GM19372 (cell line): Measurements from ENCODE around the gene WDR64.
"Not testable (repeated sequence)": the region's sequence is repeated elsewhere in the genome, so short reads cannot be mapped to it uniquely, and the experiment has no call there.

Source experiments
- ATAC-seq: cut with Tn5 transposase; IDR thresholded peaks from one replicate; pipeline ENCODE4 v1.9.1; 2021; ENCODE audit warnings: mild to moderate bottlenecking, low read depth, moderate library complexity; ENCODE audit not compliant: unreplicated experiment

The WDR64 gene

DNA sequence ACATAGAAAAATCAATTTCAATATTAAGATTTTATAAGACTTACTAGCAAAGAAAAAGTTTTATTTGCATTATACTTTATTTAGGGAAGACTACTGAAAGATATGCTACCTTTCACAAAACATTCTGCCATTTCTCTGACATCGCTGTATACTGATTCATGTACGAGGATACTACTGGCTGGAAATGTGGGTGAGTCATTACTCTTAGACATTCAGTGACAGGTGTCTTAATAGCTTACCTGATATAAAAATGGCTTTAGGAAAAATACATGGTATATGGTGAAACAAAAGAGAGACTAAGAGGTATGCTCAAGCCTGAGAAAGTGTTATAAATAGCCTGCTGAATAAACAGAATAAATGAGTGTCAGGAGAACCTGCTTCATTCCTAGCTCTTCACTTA lies 122.9 kb downstream of the WDR64 start:
- ATAC-seq, result no peak

DNA sequence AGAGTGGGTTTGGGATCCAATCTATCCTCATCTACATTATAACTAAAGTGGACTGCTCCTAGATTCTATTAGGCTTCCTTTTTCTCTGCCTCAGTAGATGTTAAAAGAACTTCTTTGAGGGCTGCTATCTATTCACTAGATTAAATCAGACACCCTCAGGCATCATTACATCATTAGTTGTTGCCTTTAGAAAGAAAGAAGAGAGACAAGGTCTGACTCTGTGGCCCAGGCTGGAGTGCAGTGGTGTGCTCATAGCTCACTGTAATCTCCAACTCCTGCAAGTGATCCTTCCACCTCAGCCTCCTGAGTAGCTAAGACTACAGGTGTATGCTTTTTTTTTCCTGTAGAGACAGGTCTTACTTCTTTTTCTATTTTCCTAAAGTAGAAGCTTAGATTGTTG lies 124.8 kb downstream of the WDR64 start:
- no peak for ATAC-seq

DNA sequence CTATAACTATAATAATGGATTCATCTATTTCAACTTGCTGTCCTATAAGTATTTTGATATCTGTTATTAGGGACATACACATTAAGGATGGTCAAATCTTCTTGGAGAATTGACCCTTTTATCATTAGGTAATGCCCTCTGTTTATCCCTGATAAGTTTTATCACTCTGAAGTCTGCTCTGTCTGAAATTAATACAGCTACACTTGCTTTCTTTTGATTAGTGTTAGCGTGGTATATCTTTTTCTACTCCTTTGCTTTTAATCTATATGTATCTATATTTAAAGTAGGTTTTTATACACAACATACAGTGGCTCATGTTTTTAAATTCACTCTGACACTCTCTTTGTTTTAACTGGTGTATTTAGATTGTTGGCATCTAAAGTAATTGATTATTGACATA lies 126.0 kb downstream of the WDR64 start:
- ATAC-seq, result no peak

DNA sequence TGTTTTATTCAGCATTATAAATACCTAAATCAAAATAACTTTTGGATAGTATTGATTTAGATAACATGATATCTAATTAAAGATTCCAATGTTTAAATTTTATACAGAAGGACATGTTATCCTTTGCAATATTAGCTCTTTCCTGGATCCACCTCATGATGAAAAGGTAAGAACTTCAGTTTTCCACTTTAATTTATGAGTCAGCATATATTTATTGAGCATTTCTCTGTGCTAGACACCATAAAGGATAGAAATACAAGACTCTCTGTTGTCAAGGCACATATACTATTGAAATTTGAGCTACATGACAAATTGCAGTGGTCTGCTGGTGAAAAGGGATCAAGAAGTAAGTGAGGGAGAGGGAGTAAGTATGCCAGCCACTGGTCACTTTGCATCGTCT lies 127.8 kb downstream of the WDR64 start:
- no peak for ATAC-seq

DNA sequence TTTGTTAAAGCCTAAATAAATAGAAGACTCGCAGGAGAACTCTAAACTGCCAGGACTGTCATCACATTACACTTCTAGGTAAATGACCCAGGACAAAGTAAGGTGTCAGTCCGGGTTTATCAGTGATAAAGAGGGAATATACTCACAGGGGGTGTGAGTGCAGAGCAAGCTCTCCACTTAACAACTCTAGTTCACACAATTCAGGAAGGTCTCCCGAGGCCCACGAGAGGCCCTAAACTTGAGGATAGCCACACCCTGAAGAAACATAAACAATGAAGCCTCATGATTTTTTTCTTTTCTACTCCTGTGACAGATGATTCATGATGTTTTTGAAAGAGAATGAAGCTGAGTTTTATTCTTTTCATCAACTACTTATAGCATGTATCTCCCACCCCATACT lies 130.3 kb downstream of the WDR64 start:
- ATAC-seq, result no peak

DNA sequence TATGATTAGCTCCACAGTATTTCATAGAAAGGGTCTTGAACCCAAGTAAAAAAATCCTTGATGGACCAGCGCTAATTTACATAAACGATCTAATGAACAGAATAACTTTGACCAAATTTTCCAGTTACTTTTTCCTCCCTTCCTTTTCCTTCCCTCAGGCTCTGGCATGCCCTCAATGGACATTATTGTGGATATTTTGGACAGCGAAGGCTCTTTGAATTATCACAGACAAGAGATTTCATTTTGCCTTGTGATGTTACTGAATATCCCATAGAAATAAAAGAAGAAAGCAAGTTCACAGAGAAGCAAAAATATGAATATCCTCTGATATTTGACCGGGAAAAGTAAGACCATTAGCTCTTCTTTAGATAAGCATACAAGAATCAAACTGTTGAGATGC lies 135.6 kb downstream of the WDR64 start:
- ATAC-seq, result no peak

DNA sequence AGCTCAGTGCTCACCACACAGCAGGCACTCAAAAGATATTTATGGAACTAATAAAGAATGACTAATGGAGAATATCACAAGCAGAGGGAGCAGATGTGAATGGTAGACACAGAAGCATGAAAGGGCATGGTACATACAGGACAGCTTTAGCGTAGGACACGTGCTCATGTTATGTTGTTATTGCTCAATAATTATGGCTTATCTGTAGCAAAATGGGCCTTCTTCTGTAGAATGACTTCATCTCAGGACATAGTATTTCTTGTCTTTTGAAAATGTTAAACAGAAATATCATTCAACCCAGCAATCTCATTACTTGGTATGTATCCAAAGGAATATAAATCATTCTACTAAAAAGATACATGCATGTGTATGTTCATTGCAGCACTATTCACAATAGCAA lies 137.0 kb downstream of the WDR64 start:
- no peak for ATAC-seq

DNA sequence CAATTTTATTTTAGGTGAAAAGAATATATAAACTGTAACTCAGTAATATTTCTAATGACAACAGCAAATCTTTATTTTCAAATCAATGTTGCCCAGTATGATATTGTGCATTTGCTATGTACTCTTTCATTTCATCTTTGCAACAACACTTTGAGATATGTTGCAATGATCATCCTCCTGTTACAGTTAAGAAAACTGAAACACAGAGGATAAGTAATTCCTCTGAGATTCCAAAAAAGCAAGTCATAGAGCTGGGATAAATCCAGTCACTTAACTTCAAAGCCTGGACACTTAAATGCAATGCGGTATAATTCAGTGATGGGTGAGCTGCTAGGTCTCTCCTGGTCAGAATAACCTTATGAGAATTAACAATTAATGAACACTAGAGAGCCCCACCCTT lies 147.3 kb downstream of the WDR64 start:
- no peak for ATAC-seq

DNA sequence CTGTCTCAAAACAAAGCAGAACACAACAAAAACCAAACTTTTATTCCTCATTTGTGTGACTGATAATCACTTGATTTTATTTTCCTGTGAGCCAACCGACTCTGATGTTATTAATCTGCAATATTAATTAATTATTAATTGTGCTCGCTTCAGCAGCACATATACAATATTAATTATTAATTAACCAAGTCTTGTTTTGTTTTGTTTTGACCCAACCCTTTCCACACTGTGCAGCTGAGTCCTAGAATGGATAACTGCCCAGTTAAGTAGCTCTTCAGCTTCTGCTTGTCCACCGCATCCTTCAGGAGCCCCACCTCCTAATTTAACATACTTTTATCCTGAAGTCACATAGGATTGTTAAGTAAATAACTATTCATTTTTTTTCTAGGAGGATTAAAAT lies 148.6 kb downstream of the WDR64 start:
- no peak for ATAC-seq

DNA sequence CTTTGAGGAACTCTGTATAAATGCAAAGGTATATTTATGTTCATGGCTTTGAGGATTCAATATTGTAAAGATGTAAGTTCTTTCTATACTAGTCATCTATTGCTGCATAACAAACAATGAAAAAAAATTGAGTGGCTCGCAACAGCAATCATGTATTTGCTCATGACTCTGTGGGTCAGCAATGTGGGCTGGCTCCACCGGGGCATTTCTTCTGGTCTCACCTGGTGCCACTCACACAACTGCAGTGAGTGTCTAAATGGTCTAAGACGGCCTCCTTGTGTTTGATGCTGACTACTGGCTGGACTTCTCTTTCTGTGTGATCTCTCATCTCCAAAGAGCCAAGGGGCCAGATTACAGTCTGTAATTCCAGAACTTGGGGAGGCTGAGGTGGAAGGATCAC lies 150.8 kb downstream of the WDR64 start:
- ATAC-seq, result no peak

DNA sequence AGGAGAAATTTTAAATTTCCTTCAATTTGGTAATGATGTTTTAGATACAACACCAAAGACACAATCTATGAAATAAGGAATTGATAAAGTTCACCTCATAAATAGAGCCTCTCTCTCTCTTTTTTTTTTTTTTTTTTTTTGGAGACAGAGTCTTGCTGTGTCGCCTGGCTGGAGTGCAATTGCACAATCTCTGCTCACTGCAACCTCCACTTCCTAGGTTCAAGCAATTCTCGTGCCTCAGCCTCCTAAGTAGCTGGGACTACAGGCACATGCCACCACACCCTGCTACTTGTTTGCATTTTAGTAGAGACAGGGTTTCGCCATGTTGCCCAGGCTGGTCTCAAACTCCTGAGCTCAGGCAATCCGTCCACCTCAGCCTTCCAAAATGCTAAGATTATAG lies 152.6 kb downstream of the WDR64 start:
- not testable (repeated sequence) for ATAC-seq

DNA sequence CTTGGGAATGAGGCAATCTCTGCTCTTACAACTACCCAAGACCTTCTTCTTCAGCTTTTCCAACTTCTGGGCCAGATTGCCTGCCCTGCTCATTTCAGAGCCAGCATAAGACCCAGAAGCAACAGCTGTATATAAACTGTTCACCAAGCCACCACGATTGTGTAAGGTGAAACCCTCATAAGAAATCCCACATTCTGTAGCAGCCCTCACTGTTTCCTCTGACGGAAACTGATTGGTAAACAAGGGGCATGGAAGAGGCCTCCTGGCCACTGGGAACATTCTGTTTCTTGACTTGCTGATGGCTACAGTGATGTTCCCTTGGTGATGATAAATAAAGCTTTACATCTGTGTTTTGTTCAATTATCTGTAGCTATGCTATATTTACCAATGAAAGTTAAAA lies 156.2 kb downstream of the WDR64 start:
- ATAC-seq, result no peak

DNA sequence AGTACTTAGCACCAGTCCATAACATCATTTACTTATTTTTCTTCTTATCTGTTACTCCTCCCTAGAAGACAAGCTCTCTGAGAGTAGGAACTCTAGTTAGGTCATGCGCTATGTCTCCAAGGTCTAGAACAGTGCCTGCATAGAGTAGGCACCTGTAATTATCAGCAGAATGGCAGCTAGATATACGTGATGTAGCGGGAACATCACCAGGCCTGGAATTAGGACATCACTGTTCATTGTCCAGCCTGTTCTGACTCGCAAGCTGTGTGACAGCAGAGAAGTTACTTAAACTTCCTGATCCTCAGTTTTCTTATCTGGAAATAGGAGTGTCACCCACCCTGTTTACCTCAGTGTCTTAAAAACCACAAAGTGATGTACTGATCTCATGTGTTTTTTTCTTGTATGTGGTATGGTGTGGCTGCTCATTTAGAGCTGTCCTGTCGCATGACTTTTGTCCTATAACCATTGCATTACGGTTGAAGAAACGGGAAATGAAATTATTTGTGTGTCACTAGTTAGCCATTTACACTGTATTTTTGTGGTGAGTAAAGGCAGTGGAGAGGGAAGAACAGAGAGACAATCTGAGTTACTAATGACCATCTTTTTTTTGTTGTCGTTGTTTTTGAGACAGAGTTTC lies 158.8 kb downstream of the WDR64 start:
- ATAC-seq, result no peak

DNA sequence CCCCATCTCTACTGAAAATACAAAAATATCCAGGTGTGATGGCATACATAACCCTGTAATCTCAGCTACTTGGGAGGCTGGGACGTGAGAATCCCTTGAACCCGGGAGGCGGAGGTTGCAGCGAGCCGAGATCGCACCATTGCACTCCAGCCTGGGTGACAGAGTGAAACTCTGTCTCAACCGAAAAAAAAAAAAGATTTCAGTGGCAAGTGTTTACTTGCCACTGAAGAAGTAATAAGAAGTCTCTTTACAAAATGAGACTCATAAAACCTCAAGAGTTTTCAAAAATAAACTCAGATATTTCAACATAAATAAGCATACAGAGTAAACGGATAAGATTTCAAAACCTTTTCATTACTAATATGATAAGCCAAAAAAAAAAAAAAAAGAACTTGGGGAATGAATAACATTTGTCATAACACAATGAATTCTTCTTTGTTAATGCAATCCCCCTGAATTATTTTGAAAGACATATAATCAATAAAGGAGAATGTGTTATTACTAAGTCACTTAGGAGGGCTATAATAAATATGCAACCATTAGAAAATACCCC lies 161.8 kb downstream of the WDR64 start:
- no peak for ATAC-seq

DNA sequence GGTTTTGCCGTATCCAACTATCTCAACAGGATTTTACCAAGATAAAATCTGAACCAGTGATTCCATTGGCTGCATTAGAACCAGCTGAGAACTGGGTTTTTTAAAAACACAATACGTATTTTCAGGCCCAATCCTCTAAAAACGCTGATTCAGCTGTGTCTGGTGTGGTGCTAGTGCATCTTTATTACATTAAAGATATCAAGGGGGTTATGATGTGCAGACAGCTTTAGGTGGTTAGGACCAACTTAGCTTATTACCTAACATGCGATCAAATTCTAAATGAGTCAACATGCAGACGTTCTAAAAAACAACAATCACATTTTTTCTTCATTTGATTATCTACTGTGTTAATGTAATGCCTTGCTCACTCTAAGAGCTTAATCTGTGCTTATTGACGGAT lies 163.9 kb downstream of the WDR64 start:
- ATAC-seq, result no peak

DNA sequence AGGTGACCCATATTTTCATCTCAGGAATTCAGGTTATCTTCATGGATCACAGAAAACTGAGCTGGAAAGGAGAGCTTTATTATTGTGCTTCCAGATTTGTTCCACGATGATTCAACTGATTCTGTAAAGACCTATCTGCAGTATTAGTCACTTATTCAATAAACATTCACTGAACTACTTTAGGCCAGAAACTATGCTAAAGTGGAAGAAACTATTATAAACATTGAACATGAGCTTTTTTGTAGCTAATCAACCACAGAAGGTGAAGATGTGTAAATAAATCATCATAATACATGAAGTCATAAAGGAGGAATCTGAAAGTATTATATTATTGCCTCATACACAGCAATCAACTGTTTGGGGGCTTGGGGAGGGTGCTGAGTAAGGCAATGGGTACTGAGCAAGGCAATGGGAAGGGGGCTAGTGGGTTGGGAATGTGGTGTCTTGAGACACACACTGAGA lies 165.3 kb downstream of the WDR64 start:
- no peak for ATAC-seq

DNA sequence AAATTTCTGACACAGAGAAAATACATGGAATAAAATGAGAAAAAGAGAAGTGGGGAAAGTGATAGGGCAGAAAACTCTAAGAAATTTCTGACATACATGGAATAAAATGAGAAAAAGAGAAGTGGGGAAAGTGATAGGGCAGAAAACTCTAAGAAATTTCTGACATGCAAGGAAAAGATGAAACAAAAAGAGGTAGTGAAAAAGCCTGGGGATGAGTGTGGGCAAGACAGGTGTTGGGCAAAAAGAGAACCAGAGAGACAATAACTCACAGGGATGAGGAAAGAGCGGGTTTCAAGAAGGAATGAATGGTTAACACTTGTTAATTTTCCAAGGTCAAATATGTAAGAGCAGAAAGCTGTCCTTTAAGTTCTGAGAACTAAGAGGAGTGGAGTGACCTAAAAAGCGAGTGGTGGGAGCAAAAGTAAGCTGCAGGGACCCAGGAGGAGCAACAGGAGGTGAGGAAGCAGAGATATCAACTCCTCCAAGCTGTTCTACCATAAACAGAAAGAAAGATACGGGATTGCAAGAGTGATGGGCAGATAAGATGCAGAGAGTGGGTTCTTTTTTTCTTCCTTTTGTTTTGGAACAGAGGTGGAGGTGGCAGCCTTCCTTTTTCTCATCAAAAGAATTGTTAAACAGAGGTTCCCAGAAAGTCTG lies 166.0 kb downstream of the WDR64 start:
- ATAC-seq, result no peak

DNA sequence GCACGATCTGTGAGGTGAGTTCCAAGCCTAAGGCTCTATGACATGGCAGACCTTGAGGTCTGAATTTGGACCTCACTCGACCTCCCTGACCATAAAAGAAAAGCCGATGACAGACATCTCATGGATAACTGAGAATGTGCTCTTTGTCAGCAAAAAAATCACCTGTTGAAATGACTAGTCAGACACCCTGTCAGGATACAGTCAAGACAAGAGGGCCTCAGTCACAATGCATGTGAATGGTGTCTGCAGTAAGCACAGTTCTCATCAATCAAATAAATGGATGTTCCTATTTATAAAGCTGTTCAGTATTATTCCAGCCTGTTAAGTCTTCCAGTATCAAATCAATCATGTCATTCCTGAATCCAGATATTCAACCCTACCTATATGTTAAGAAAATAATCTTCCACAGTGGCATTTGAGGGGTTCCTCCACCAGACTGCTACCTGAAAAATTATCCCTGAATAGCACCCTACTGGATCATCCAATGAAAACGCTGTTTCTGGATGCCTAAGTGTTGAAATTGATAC lies 167.3 kb downstream of the WDR64 start:
- no peak for ATAC-seq

DNA sequence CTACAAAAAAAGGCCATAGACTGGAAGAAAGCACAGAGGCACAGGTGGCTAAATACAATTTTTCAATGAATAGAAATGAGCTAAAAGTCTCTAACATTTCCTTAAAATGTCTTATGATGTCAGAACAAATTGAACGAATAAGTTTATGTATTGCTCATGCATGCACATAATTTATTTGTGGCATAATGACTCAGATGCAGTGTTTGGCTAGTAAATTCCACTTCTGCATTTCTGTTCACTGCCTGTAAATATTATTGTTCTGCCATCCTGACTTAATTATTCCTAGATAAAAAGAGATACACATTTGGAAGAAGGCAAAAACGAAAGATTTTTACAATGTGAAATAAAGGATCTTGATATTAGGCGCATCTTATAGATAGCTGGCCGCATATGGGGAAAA lies 169.3 kb downstream of the WDR64 start:
- ATAC-seq, result no peak

DNA sequence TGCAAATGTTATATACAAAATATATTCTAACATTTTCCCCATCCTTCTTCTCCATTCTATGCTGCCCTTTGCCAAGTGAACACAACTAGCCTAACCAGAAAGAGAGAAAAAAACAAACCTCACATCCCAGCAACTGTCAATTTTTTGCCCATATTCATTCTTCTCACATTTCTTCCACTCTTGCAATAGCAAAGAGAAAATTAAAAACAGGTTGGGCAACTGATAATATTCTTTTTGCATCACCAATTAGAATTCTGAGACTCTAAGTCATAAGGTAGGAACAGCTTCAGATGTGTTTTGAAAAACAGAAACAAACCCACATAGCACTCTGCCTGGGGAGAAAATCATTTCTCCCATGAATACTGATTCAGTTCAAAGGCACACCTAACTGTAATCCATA lies 170.8 kb downstream of the WDR64 start:
- ATAC-seq, result no peak

DNA sequence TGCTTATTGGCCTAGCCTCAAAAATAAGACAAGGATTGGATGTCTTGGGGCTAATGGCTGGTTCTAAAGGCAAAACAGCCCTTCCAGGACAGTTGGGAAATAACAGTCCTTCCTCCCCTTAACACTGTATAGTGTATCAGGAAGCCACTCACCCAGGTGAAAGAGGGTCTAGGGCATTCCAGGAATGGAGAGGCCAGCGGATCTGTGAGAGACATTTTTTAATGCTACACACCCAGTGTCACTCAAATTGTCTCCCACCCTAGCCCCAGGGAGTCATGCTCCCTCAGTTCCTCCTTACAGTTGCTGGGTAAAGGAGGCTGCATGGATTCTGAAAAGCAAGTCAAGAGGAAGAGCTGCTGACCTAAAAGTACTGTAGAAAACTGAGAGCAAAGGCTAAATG lies 171.8 kb downstream of the WDR64 start:
- no peak for ATAC-seq

DNA sequence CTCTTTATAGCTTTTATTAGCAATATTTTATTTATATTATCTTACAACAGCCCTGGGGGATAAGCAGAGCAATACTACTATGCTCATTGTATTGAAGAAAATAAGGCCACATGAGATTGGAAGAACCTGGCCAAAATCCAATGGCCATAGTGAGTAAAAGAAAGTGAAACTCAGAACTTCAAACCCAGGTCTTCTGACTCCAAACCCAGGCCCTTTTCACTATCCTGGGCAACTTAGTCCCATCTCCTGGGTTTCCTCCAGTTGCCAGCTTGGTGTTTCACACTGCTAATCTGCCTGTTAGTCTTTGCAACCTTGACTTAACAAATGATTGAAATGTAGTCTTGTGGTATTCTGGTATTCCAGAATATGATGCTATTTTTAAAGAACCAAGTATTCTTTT lies 173.5 kb downstream of the WDR64 start:
- ATAC-seq, result no peak
